Measurements from ENCODE around the gene SETDB1. TPM values are rescaled to one million over a fixed set of nuclear protein-coding genes. Genes with fewer than 3 reads are reported as not detected.
"Not testable (repeated sequence)": the region's sequence is repeated elsewhere in the genome, so short reads cannot be mapped to it uniquely, and the experiment has no call there.

Gene SETDB1
- total RNA-seq, 1 donor from 2014 or later = 45.8 TPM

GRCh38 chr1:150922519-150922975 is 3.6 kb upstream of the SETDB1 start:
- Histone ChIP-seq H3K27ac (no peak overlapping the region), H3K4me3 (no peak overlapping the region), H3K27me3 (no peaks in the 10 kb centered on the region), H3K4me1 (peaks cover 7% of the 10 kb centered on the region), H3K36me3 (peaks cover under 1% of the 10 kb centered on the region), H3K9me3 (no peaks in the 10 kb centered on the region)
- TF ChIP-seq CTCF (IDR thresholded peaks at IDR 0.05) = peak; percentile 86
- peak; percentile 57 for ATAC-seq
- DNase-seq = no peak
- intact Hi-C loops (cut with DNase I) = loop anchor here (10.0 kb wide), 1 partner anchor 68 kb away; no protein-coding TSS in a partner anchor

- Histone ChIP-seq H3K27ac (peak overlapping the region; percentile 86), H3K36me3 (peaks cover 24% of the 10 kb centered on the region), H3K27me3 (no peaks in the 10 kb centered on the region), H3K4me1 (peaks cover 15% of the 10 kb centered on the region), H3K4me3 (peak overlapping the region; percentile 72), H3K9me3 (no peaks in the 10 kb centered on the region)
- ATAC-seq (no peak), DNase-seq (no peak)
- intact Hi-C loops (cut with DNase I) = loop anchor here (10.0 kb wide), 1 partner anchor 70 kb away; no protein-coding TSS in a partner anchor
- no peak for TF ChIP-seq CTCF (IDR thresholded peaks at IDR 0.05)
These were observed 1.1 kb upstream of the SETDB1 start for GRCh38 chr1:150925080-150925479.

GRCh38 chr1:150927624-150928023 is 1.5 kb downstream of the SETDB1 start:
- DNase-seq = no peak
- peaks cover 6% of the 10 kb centered on the region for H3K9me3 ChIP-seq
- ATAC-seq = no peak
- intact Hi-C loops (cut with DNase I) = loop anchor here (10.0 kb wide), 1 partner anchor 73 kb away; no protein-coding TSS in a partner anchor
- H3K4me3 ChIP-seq = no peak overlapping the region
- no peaks in the 10 kb centered on the region for H3K27me3 ChIP-seq
- peaks cover 15% of the 10 kb centered on the region for H3K4me1 ChIP-seq
- TF ChIP-seq CTCF (IDR thresholded peaks at IDR 0.05) = no peak
- H3K36me3 ChIP-seq = peaks cover 49% of the 10 kb centered on the region
- no peak overlapping the region for H3K27ac ChIP-seq

- Histone ChIP-seq H3K4me3 (no peak overlapping the region), H3K27ac (no peak overlapping the region), H3K36me3 (peaks cover 56% of the 10 kb centered on the region), H3K27me3 (no peaks in the 10 kb centered on the region), H3K9me3 (peaks cover 6% of the 10 kb centered on the region), H3K4me1 (peaks cover 15% of the 10 kb centered on the region)
- DNase-seq (no peak), ATAC-seq (no peak)
- intact Hi-C loops (cut with DNase I) = loop anchor here (10.0 kb wide), 1 partner anchor 73 kb away; no protein-coding TSS in a partner anchor
- TF ChIP-seq CTCF (IDR thresholded peaks at IDR 0.05) = no peak
These were observed 2.1 kb downstream of the SETDB1 start for GRCh38 chr1:150928286-150928685.

GRCh38 chr1:150928775-150929174 is 2.6 kb downstream of the SETDB1 start:
- not testable (repeated sequence) for DNase-seq, H3K4me3 ChIP-seq, H3K27ac ChIP-seq, ATAC-seq, H3K27me3 ChIP-seq, H3K9me3 ChIP-seq
- intact Hi-C loops (cut with DNase I) = loop anchor here (10.0 kb wide), 1 partner anchor 74 kb away; no protein-coding TSS in a partner anchor
- Histone ChIP-seq H3K36me3 (peaks cover 61% of the 10 kb centered on the region), H3K4me1 (peaks cover 15% of the 10 kb centered on the region)

GRCh38 chr1:150931773-150932172 is 5.6 kb downstream of the SETDB1 start:
- no peak for DNase-seq
- Histone ChIP-seq H3K4me3 (no peak overlapping the region), H3K27me3 (no peaks in the 10 kb centered on the region), H3K9me3 (peaks cover 6% of the 10 kb centered on the region), H3K36me3 (peaks cover 90% of the 10 kb centered on the region), H3K4me1 (peaks cover 15% of the 10 kb centered on the region), H3K27ac (no peak overlapping the region)
- intact Hi-C loops (cut with DNase I) = no loop called here
- ATAC-seq = no peak
- TF ChIP-seq CTCF (IDR thresholded peaks at IDR 0.05) = no peak

Data from upper lobe of right lung (tissue), 1 donor.